IMR-90 (cell line): ENCODE results near the gene CD72.
"Not testable (repeated sequence)": the region's sequence is repeated elsewhere in the genome, so short reads cannot be mapped to it uniquely, and the experiment has no call there.

ENCODE experiments used
- CTCF ChIP-seq: conservative IDR thresholded peaks from 2 replicates; pipeline ENCODE4 v1.5.1; 2012; ENCODE audit warnings: mild to moderate bottlenecking, low read depth, low read length, improper control_type of control experiment
- FOS ChIP-seq: fragments of 150-350 bp; IDR thresholded peaks from 2 replicates; pipeline ENCODE4 v1.6.1; 2016; ENCODE audit warnings: low read depth, low read length
- MAZ ChIP-seq: IDR thresholded peaks from 2 replicates; pipeline ENCODE4 v1.6.1; 2012; ENCODE audit warnings: low read depth, mild to moderate bottlenecking, low read length, improper control_type of control experiment, moderate library complexity, borderline replicate concordance
- MXI1 ChIP-seq: IDR thresholded peaks from 2 replicates; pipeline ENCODE4 v1.6.1; 2012; ENCODE audit warnings: low read depth, mild to moderate bottlenecking, low read length, moderate library complexity, borderline replicate concordance
- POLR2A ChIP-seq: IDR thresholded peaks from 2 replicates; pipeline ENCODE4 v1.6.1; 2012; ENCODE audit warnings: mild to moderate bottlenecking, low read depth, low read length
- RFX5 ChIP-seq: IDR thresholded peaks from 2 replicates; pipeline ENCODE4 v1.8.0; 2012; ENCODE audit warnings: low read depth, mild to moderate bottlenecking, low read length, moderate library complexity
- SMC3 ChIP-seq: fragments of 150-350 bp; IDR thresholded peaks from 2 replicates; pipeline ENCODE4 v1.6.1; 2016; ENCODE audit warnings: low read depth, mild to moderate bottlenecking, antibody characterized with exemption, low read length, moderate library complexity

- not testable (repeated sequence) for TF ChIP-seq MAZ, CTCF, RFX5, POLR2A, MXI1, FOS, SMC3
These were observed 20.5 kb upstream of the CD72 start for GRCh38 chr9:35638751-35639150.
